ENCODE results near the gene NAV2.

NAV2 gene

GRCh38 chr11:19712281-19713195 lies at the start of gene NAV2:
Gene NAV2, plus strand, starts transcription at chr11:19712837. Its CDS starts 859 bp downstream, at chr11:19713696.
- no peak for DNase-seq

GRCh38 chr11:19663206-19663605 lies 49.4 kb upstream of the NAV2 start:
- no peak for DNase-seq

GRCh38 chr11:19664886-19665548 lies 47.6 kb upstream of the NAV2 start:
- DNase-seq = no peak

GRCh38 chr11:19666951-19667350 lies 45.7 kb upstream of the NAV2 start:
- DNase-seq = no peak

GRCh38 chr11:19669511-19669910 lies 43.1 kb upstream of the NAV2 start:
- DNase-seq = no peak

GRCh38 chr11:19670030-19670791 lies 42.4 kb upstream of the NAV2 start:
- DNase-seq = no peak

GRCh38 chr11:19672586-19673206 lies 39.9 kb upstream of the NAV2 start:
- DNase-seq = no peak

- DNase-seq = no peak
These were observed 38.5 kb upstream of the NAV2 start for GRCh38 chr11:19673924-19674729.

- DNase-seq = no peak
These were observed 37.8 kb upstream of the NAV2 start for GRCh38 chr11:19674836-19675235.

GRCh38 chr11:19675397-19675796 lies 37.2 kb upstream of the NAV2 start:
- no peak for DNase-seq

GRCh38 chr11:19676475-19677380 lies 35.9 kb upstream of the NAV2 start:
- DNase-seq = no peak

GRCh38 chr11:19677381-19678080 lies 35.1 kb upstream of the NAV2 start:
- DNase-seq = no peak

GRCh38 chr11:19679952-19680828 lies 32.4 kb upstream of the NAV2 start:
- DNase-seq = no peak

- DNase-seq = no peak
These were observed 31.7 kb upstream of the NAV2 start for GRCh38 chr11:19680829-19681368.

GRCh38 chr11:19683141-19683805 lies 29.4 kb upstream of the NAV2 start:
- no peak for DNase-seq

- DNase-seq = no peak
These were observed 28.7 kb upstream of the NAV2 start for GRCh38 chr11:19683862-19684491.

GRCh38 chr11:19686234-19686633 lies 26.4 kb upstream of the NAV2 start:
- DNase-seq = no peak

- no peak for DNase-seq
These were observed 25.2 kb upstream of the NAV2 start for GRCh38 chr11:19687392-19687791.

Data from AML-193 (cell line).